NB4 (cell line): Measurements from ENCODE around the gene CCDC50.

Experiments used
- DNase-seq: peaks from one replicate; pipeline ENCODE4 v3.0.0; 2010; ENCODE audit warnings: low read depth
- H3K4me3 ChIP-seq: one replicate; pipeline ENCODE4 v1.5.1; 2011; ENCODE audit warnings: mild to moderate bottlenecking, low read depth, low read length, moderate library complexity
- CTCF ChIP-seq: IDR thresholded peaks from one replicate; pipeline ENCODE4 v1.5.1; 2012; ENCODE audit warnings: low read depth, low read length
- MAX ChIP-seq: IDR thresholded peaks from 2 replicates; pipeline ENCODE4 v1.6.1; 2011; ENCODE audit warnings: low read depth, low read length
- MYC ChIP-seq: IDR thresholded peaks from 2 replicates; pipeline ENCODE4 v1.6.1; 2011; ENCODE audit warnings: low read depth, low read length
- POLR2A ChIP-seq: IDR thresholded peaks from 2 replicates; pipeline ENCODE4 v1.6.1; 2011; ENCODE audit warnings: mild to moderate bottlenecking; ENCODE audit not compliant: insufficient read length; ENCODE audit errors: extremely low read depth

The CCDC50 gene

GRCh38 chr3:191290311-191291025 is 38.7 kb upstream of the CCDC50 start:
- no peak for TF ChIP-seq MYC
- no peak for TF ChIP-seq CTCF
- no peak for TF ChIP-seq POLR2A
- no peak for TF ChIP-seq MAX
- H3K4me3 ChIP-seq: no peak overlapping the region
- no peak for DNase-seq

GRCh38 chr3:191292243-191293015 is 36.8 kb upstream of the CCDC50 start:
- no peak for DNase-seq
- TF ChIP-seq MAX (no peak), POLR2A (no peak), MYC (no peak), CTCF (no peak)

GRCh38 chr3:191294291-191294690 is 34.9 kb upstream of the CCDC50 start:
- no peak overlapping the region for H3K4me3 ChIP-seq
- TF ChIP-seq CTCF (no peak), MAX (no peak), POLR2A (no peak), MYC (no peak)
- DNase-seq: no peak

More at GRCh38 chr3:191292243-191293015, 36.8 kb upstream of the CCDC50 start:
- no peak overlapping the region for H3K4me3 ChIP-seq

- DNase-seq: no peak
- TF ChIP-seq POLR2A: no peak
- TF ChIP-seq CTCF: no peak
- no peak for TF ChIP-seq MYC
- no peak for TF ChIP-seq MAX
- H3K4me3 ChIP-seq: no peak overlapping the region
These were observed 33.1 kb upstream of the CCDC50 start for GRCh38 chr3:191296041-191296541.

DNA sequence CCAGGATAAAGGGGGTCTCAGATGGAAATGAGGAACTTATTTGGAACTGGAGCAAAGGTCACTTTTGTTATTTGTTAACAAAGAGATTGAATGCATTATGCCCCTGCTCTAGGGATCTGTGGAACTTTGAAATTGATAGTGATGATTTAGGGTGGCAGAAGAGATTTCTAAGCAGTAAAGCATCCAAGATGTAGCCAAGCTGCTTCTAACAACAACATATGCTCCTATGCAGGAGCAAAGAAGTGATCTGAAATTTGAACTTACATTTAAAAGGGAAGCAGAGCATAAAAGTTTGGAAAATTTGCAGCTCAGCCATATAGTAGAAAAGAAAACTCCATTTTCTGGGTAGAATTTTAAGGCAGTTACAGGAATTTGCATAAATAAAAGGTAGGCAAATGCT is 30.3 kb upstream of the CCDC50 start:
- no peak for DNase-seq
- TF ChIP-seq MAX (no peak), CTCF (no peak), MYC (no peak)
- no peak overlapping the region for H3K4me3 ChIP-seq
